Uterus (tissue), 4 donors: ENCODE results near the gene PTPRF. TPM values are rescaled to one million over a fixed set of nuclear protein-coding genes. Genes with fewer than 3 reads are reported as not detected.

ENCODE experiments used
- DNase-seq, 2 donors: peaks; one replicate each; pipeline ENCODE4 v3.0.0-alpha.2; 2019 to 2020
- H3K27ac ChIP-seq, 2 donors: fragments of 200-600 bp; sonication (generic); 1 replicate in 1 of 2; 2 replicates in 1 of 2; pipeline ENCODE4 v1.5.1; 2016 to 2018
- H3K27me3 ChIP-seq, 2 donors: fragments of 200-600 bp; sonication (generic); one replicate each; pipeline ENCODE4 v1.5.1; 2018 to 2019; ENCODE audit warnings: control low read depth in 1 of 2
- H3K36me3 ChIP-seq, 2 donors: fragments of 200-600 bp; sonication (generic); one replicate each; pipeline ENCODE4 v1.5.1; 2019; ENCODE audit warnings: control low read depth in 1 of 2
- H3K4me1 ChIP-seq, 2 donors: fragments of 200-600 bp; sonication (generic); one replicate each; pipeline ENCODE4 v1.5.1; 2018 to 2019; ENCODE audit warnings: control low read depth in 1 of 2
- H3K4me3 ChIP-seq, 2 donors: fragments of 200-600 bp; sonication (generic); 1 replicate in 1 of 2; 2 replicates in 1 of 2; pipeline ENCODE4 v1.5.1; 2018 to 2019; ENCODE audit warnings: mild to moderate bottlenecking in 1 of 2
- H3K9me3 ChIP-seq, 2 donors: fragments of 200-600 bp; sonication (generic); one replicate each; pipeline ENCODE4 v1.5.1; 2019; ENCODE audit warnings: control low read depth in 1 of 2
- POLR2A ChIP-seq, 2 donors: fragments of 450-650 bp; IDR thresholded peaks; one replicate each; pipeline ENCODE4 v1.6.1; 2016; ENCODE audit warnings: antibody characterized with exemption in 2 of 2, mild to moderate bottlenecking in 1 of 2, moderate library complexity in 1 of 2
- intact Hi-C: fragments of 100-400 bp; cut with DNase I; formaldehyde crosslinking; loops from one replicate; pipeline ENCODE4 v1.15.1; 2023; ENCODE audit warnings: low total_unique reads
- total RNA-seq, 4 donors: library from RNA; depleted of rRNA in 3 of 4; stranded (reverse); fragments of >200 nt in 3 of 4; gene quantifications; one replicate each; pipeline versions ENCODE4 v1.1.0 to v1.2.4, GENCODE V29; 2014 to 2023
- TF ChIP-seq, protein P1 (sequence below), 4 experiments: fragments of 200-600 bp in 2 of 4; fragments of 450-650 bp in 2 of 4; sonication (generic) in 2 of 4; IDR thresholded peaks; one replicate each; pipeline ENCODE4 v1.5.1; 2016 to 2019; ENCODE audit warnings: antibody characterized with exemption in 4 of 4, mild to moderate bottlenecking in 2 of 4, moderate library complexity in 1 of 4
- donor health status: DM: yes; HTN: yes; CAD: no.

Gene PTPRF
- total RNA-seq, 4 donors from 2014 or later = 24.7 to 172 (median 124) TPM

DNA sequence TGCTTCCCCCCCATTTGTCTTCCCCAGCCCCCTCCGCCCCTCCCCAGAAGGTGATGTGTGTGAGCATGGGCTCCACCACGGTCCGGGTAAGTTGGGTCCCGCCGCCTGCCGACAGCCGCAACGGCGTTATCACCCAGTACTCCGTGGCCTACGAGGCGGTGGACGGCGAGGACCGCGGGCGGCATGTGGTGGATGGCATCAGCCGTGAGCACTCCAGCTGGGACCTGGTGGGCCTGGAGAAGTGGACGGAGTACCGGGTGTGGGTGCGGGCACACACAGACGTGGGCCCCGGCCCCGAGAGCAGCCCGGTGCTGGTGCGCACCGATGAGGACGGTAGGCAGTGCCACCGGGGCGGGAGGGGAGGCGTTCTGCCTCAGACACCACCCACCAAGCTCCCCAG lies 67.0 kb downstream of the PTPRF start:
- intact Hi-C loops = no loop called here
- no peaks in the 10 kb centered on the region for H3K36me3 ChIP-seq

DNA sequence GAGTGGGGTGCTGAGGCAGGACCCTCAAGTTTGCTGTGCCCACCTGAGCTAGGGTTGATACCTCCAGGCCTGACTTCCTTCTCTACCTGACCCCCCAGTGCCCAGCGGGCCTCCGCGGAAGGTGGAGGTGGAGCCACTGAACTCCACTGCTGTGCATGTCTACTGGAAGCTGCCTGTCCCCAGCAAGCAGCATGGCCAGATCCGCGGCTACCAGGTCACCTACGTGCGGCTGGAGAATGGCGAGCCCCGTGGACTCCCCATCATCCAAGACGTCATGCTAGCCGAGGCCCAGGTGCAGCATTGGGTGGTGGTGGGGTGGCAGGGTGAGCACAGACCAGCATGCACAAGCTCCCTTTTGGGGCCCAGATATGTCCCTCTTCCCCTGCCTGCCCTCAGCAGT lies 67.9 kb downstream of the PTPRF start:
- Histone ChIP-seq H3K9me3 (no peaks in the 10 kb centered on the region), H3K4me3 (no peak overlapping the region), H3K27ac (no peak overlapping the region), H3K27me3 (no peaks in the 10 kb centered on the region), H3K36me3 (no peaks in the 10 kb centered on the region), H3K4me1 (no peaks in the 10 kb centered on the region)
- intact Hi-C loops = no loop called here
- no peak for DNase-seq
- TF ChIP-seq, protein P1, sequence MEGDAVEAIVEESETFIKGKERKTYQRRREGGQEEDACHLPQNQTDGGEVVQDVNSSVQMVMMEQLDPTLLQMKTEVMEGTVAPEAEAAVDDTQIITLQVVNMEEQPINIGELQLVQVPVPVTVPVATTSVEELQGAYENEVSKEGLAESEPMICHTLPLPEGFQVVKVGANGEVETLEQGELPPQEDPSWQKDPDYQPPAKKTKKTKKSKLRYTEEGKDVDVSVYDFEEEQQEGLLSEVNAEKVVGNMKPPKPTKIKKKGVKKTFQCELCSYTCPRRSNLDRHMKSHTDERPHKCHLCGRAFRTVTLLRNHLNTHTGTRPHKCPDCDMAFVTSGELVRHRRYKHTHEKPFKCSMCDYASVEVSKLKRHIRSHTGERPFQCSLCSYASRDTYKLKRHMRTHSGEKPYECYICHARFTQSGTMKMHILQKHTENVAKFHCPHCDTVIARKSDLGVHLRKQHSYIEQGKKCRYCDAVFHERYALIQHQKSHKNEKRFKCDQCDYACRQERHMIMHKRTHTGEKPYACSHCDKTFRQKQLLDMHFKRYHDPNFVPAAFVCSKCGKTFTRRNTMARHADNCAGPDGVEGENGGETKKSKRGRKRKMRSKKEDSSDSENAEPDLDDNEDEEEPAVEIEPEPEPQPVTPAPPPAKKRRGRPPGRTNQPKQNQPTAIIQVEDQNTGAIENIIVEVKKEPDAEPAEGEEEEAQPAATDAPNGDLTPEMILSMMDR (IDR thresholded peaks at IDR 0.05) = no peak
- TF ChIP-seq POLR2A (IDR thresholded peaks at IDR 0.05) = no peak

More for the DNA sequence above, 67.0 kb downstream of the PTPRF start:
- no peak for TF ChIP-seq POLR2A (IDR thresholded peaks at IDR 0.05)
- TF ChIP-seq, protein P1 (IDR thresholded peaks at IDR 0.05) = no peak
- H3K27me3 ChIP-seq = no peaks in the 10 kb centered on the region
- no peak overlapping the region for H3K27ac ChIP-seq
- H3K9me3 ChIP-seq = no peaks in the 10 kb centered on the region
- no peak for DNase-seq
- H3K4me1 ChIP-seq = no peaks in the 10 kb centered on the region
- no peak overlapping the region for H3K4me3 ChIP-seq

DNA sequence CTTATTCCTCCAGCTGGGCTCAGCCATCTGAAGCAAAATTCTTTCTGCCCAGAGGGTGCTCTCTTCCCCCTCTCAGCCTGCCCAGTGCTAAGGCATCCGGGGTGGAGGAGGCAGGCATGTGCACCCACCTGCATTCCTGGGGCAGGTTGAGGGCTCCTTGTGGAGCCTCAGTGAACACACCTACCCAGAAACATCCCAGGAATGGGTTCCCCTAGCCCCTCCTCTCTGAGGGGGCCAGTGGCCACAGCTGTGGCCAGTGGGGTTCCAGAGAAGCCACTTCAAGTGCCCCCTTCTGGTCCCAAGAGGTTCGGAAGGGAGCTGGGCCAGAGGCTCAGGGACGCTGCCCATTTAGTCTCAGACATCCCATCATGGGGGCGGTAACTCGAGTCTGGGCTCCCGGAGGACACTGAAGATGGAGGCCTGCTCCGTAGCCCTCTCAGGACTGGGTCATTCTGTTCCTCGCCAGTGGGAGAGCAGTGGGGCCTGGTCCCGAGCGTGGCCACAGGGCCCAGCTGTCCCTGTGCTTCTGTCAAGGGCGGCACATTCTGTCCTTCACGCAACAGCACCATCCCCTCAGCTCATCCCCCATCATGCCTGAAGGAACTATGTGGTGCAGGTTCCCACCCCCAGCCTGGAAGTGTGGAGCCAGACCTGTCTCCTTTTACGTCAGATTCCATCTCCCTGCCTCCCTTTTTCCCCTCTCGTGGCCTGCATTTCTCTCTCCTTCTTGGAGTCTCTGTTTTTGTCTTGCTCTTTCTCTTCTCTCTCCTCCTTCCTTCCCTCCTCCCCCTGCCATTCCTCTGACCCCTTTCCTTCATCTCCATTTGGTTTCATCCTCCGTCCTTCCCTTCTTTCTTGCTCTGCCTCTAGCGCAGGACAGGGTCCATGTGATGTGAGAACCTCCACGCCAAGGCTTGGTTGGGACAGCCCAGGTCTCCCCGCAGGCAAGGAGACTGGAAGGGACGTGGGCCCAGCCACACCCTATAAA lies 69.6 kb downstream of the PTPRF start:
- H3K4me1 ChIP-seq = no peaks in the 10 kb centered on the region
- no peak for DNase-seq
- no peak overlapping the region for H3K4me3 ChIP-seq
- H3K27me3 ChIP-seq = no peaks in the 10 kb centered on the region
- no peak for TF ChIP-seq POLR2A (IDR thresholded peaks at IDR 0.05)
- TF ChIP-seq, protein P1 (IDR thresholded peaks at IDR 0.05) = no peak
- intact Hi-C loops = no loop called here
- H3K9me3 ChIP-seq = no peaks in the 10 kb centered on the region
- no peaks in the 10 kb centered on the region for H3K36me3 ChIP-seq
- no peak overlapping the region for H3K27ac ChIP-seq

DNA sequence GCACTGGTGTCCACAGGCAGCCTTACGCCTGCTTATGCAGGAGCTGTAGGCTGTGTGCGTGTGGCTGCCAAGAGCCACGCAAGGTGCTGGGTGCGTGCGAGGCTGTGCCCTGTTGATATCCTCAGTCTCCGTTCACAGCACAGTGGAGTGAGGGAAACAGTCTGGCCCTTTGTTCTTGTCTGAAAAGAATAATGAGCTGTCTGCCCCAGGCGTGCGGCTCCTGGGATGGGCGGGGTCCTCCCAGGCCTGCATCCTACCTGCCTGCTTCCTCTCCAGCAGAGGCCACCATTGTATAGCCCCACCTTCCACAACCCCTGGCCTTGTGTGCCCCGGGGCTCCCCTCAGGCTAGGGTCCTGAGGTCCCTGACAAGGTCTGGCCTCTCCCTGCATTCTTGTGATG lies 72.3 kb downstream of the PTPRF start:
- DNase-seq = no peak
- no peaks in the 10 kb centered on the region for H3K36me3 ChIP-seq
- no peak overlapping the region for H3K4me3 ChIP-seq
- H3K27ac ChIP-seq = no peak overlapping the region
- no peaks in the 10 kb centered on the region for H3K9me3 ChIP-seq
- TF ChIP-seq, protein P1 (IDR thresholded peaks at IDR 0.05) = no peak
- no peak for TF ChIP-seq POLR2A (IDR thresholded peaks at IDR 0.05)
- no peaks in the 10 kb centered on the region for H3K27me3 ChIP-seq
- no peaks in the 10 kb centered on the region for H3K4me1 ChIP-seq
- intact Hi-C loops = no loop called here

DNA sequence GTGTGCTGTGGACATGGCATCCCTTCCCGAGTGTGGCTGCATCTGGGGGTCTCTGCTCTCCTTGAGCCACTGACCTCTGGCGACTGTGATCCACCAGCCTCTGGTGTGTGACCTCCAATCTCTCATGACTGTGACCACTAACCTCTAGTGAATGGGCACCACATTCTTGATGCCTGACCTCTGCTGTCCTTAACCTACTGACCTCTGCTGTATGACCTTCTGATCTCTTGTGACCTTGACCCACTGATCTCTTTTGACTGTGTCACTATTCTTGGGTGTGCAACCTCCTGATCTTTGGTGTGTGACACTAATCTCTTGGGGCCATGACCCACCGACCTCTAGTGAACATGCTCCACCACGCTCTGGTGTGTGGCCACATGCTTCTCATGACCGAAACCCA lies 73.5 kb downstream of the PTPRF start:
- Histone ChIP-seq H3K27ac (no peak overlapping the region), H3K4me3 (no peak overlapping the region), H3K9me3 (no peaks in the 10 kb centered on the region), H3K4me1 (no peaks in the 10 kb centered on the region), H3K27me3 (no peaks in the 10 kb centered on the region), H3K36me3 (no peaks in the 10 kb centered on the region)
- intact Hi-C loops = no loop called here
- DNase-seq = no peak
- TF ChIP-seq, protein P1 (IDR thresholded peaks at IDR 0.05) = no peak
- TF ChIP-seq POLR2A (IDR thresholded peaks at IDR 0.05) = no peak
